ENCODE measurements around the gene PXK.
"Not testable (repeated sequence)": the region's sequence is repeated elsewhere in the genome, so short reads cannot be mapped to it uniquely, and the experiment has no call there.

PXK gene

GRCh38 chr3:58332575-58333188 is at the start of gene PXK:
TSS of gene PXK (plus strand) at chr3:58332892. CDS start at chr3:58332989, 97 bp downstream.
- DNase-seq = peak; percentile 82 to 95 (median 92)

GRCh38 chr3:58285334-58285733 is 47.4 kb upstream of the PXK start:
- DNase-seq = no peak

- no peak for DNase-seq
Observed at GRCh38 chr3:58287354-58287753, 45.3 kb upstream of the PXK start.

- no peak for DNase-seq
Observed at GRCh38 chr3:58288011-58288728, 44.5 kb upstream of the PXK start.

- not testable (repeated sequence) for DNase-seq
Observed at GRCh38 chr3:58288964-58289613, 43.6 kb upstream of the PXK start.

GRCh38 chr3:58290446-58290845 is 42.2 kb upstream of the PXK start:
- DNase-seq = not testable (repeated sequence)

- DNase-seq = no peak
Observed at GRCh38 chr3:58291671-58292338, 40.9 kb upstream of the PXK start.

GRCh38 chr3:58292866-58293265 is 39.8 kb upstream of the PXK start:
- no peak for DNase-seq

GRCh38 chr3:58293516-58293915 is 39.2 kb upstream of the PXK start:
- no peak for DNase-seq

GRCh38 chr3:58296269-58296668 is 36.4 kb upstream of the PXK start:
- no peak for DNase-seq

- no peak for DNase-seq
Observed at GRCh38 chr3:58296843-58297242, 35.8 kb upstream of the PXK start.

GRCh38 chr3:58298190-58298589 is 34.5 kb upstream of the PXK start:
- DNase-seq = no peak

- no peak for DNase-seq
Observed at GRCh38 chr3:58299075-58299474, 33.6 kb upstream of the PXK start.

GRCh38 chr3:58299839-58300516 is 32.7 kb upstream of the PXK start:
- DNase-seq = peak; percentile 56 to 63 (median 62)

- peak; percentile 99 to 100 (median 100) for DNase-seq
Observed at GRCh38 chr3:58305882-58306711, 26.6 kb upstream of the PXK start, which contains the start of the genes HTD2 and RPP14. TSS of gene HTD2 (plus strand) at chr3:58306520. CDS start at chr3:58317614, 11,094 bp downstream. TSS of gene RPP14 (plus strand) at chr3:58306245. CDS start at chr3:58310330, 4,085 bp downstream.

GRCh38 chr3:58307639-58308215 is 25.0 kb upstream of the PXK start:
- peak; percentile 61 to 65 (median 64) for DNase-seq

- peak in 1 of 3 donors; percentile 12 for DNase-seq
Observed at GRCh38 chr3:58308728-58309127, 24.0 kb upstream of the PXK start.

GRCh38 chr3:58317811-58318210 is 14.9 kb upstream of the PXK start:
- peak in 2 of 3 donors; percentile 26 to 35 for DNase-seq

GRCh38 chr3:58321791-58322190 is 10.9 kb upstream of the PXK start:
- no peak for DNase-seq

GRCh38 chr3:58322793-58323192 is 9.9 kb upstream of the PXK start:
- no peak for DNase-seq
